ENCODE measurements around the gene SCLT1. TPM values are rescaled to one million over a fixed set of nuclear protein-coding genes. Genes with fewer than 3 reads are reported as not detected.

Gene SCLT1
- total RNA-seq, 1 experiment from 2014 or later, result 11.3 TPM

- 0 out of 7 replicates have a peak, but pooled peaks cover 0 to 1% (median 0%) of the 10 kb centered on the region in 3 experiments for H3K36me3 Mint-ChIP-seq (ENCODE audit: insufficient read depth in 1 of 3, low read depth in 3 of 3)
- DNase-seq, result no peak
- H3K4me1 Mint-ChIP-seq, result peaks cover 13 to 19% of the 10 kb centered on the region in 2 experiments
- Histone ChIP-seq H3K14ac (ENCODE audit: insufficient read depth, low read length) (peak overlapping the region; percentile 76; the same call in 1 of the 2 replicates), H4K20me1 (ENCODE audit: control insufficient read depth, insufficient read depth, insufficient read length) (no peaks in the 10 kb centered on the region), H3K9me3 (ENCODE audit: control insufficient read depth, low read depth, low read length) (no peaks in the 10 kb centered on the region), H4K8ac (replicated peaks; ENCODE audit: insufficient read length, low read depth, low read length) (no peak overlapping the region), H3K4ac (ENCODE audit: low read depth, low read length) (no peak overlapping the region), H3K9ac (ENCODE audit: extremely low read depth, insufficient read length, low read length) (peak overlapping the region; percentile 48), H2AFZ (ENCODE audit: low read length) (peak overlapping the region; percentile 1), H2BK20ac (ENCODE audit: low read depth, low read length, poor library complexity, severe bottlenecking) (no peak overlapping the region), H4K5ac (ENCODE audit: insufficient read length, low read depth, low read length) (no peak overlapping the region), H3K27ac (ENCODE audit: insufficient read length, low read depth, low read length) (peak overlapping the region; percentile 21), H2BK15ac (ENCODE audit: low read depth, low read length) (no peak overlapping the region), H3K18ac (ENCODE audit: insufficient read length, low read depth, low read length) (peak overlapping the region; percentile 76), H3K23me2 (ENCODE audit: insufficient read length, low read depth, low read length, poor library complexity, severe bottlenecking) (peaks cover 7% of the 10 kb centered on the region), H3T11ph (ENCODE audit: low read length) (no peak overlapping the region), H2AK5ac (ENCODE audit: insufficient read length, low read length) (no peak overlapping the region), H3K79me2 (ENCODE audit: insufficient read depth, low read length) (no peaks in the 10 kb centered on the region), H3K4me2 (ENCODE audit: insufficient read depth, insufficient read length, low read length) (peak overlapping the region; percentile 97), H2BK120ac (ENCODE audit: low read depth, low read length, poor library complexity, severe bottlenecking) (no peak overlapping the region), H3K79me1 (ENCODE audit: insufficient read depth, low read depth, low read length, poor library complexity, severe bottlenecking) (no peaks in the 10 kb centered on the region), H2BK12ac (ENCODE audit: insufficient read length, low read depth, low read length) (no peak overlapping the region), H2BK5ac (ENCODE audit: insufficient read length, low read length) (no peak overlapping the region), H3K4me1 (ENCODE audit: insufficient read depth, low read length) (no peaks in the 10 kb centered on the region), H3K56ac (ENCODE audit: insufficient read length, low read depth, low read length) (no peak overlapping the region), H3K27me3 (ENCODE audit: insufficient read depth, low read length) (no peaks in the 10 kb centered on the region), H4K91ac (ENCODE audit: insufficient read length, low read depth, low read length) (no peak overlapping the region), H3K23ac (ENCODE audit: insufficient read length, low read depth, low read length) (no peak overlapping the region)
- no CpG with 5 or more reads among the region's 11 CpGs for WGBS (ENCODE audit: extremely low coverage, insufficient read length, low lambda C conversion rate)
- H3K4me3 Mint-ChIP-seq, result no peak overlapping the region
- TF ChIP-seq, protein P1, sequence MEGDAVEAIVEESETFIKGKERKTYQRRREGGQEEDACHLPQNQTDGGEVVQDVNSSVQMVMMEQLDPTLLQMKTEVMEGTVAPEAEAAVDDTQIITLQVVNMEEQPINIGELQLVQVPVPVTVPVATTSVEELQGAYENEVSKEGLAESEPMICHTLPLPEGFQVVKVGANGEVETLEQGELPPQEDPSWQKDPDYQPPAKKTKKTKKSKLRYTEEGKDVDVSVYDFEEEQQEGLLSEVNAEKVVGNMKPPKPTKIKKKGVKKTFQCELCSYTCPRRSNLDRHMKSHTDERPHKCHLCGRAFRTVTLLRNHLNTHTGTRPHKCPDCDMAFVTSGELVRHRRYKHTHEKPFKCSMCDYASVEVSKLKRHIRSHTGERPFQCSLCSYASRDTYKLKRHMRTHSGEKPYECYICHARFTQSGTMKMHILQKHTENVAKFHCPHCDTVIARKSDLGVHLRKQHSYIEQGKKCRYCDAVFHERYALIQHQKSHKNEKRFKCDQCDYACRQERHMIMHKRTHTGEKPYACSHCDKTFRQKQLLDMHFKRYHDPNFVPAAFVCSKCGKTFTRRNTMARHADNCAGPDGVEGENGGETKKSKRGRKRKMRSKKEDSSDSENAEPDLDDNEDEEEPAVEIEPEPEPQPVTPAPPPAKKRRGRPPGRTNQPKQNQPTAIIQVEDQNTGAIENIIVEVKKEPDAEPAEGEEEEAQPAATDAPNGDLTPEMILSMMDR (conservative IDR thresholded peaks at IDR 0.05), result no peak
- H3K9me3 Mint-ChIP-seq, result no peaks in the 10 kb centered on the region
- H3K27me3 Mint-ChIP-seq (ENCODE audit: low read depth), result no peaks in the 10 kb centered on the region
- no peak overlapping the region for H3K27ac Mint-ChIP-seq
Measured at GRCh38 chr4:129092631-129093190, 628 bp downstream of the SCLT1 start.
